ENCODE measurements around the gene KIF6.

The KIF6 gene

GRCh38 chr6:39576556-39577303 is 148.5 kb downstream of the KIF6 start:
- Mint-ChIP-seq H3K36me3 (no peaks in the 10 kb centered on the region), H3K27ac (no peak overlapping the region), H3K4me3 (no peak overlapping the region), H3K27me3 (no peaks in the 10 kb centered on the region), H3K4me1 (no peaks in the 10 kb centered on the region), H3K9me3 (peaks cover 2% of the 10 kb centered on the region)
- DNase-seq (ENCODE audit: low spot score in 2 of 2): no peak
- ATAC-seq (ENCODE audit: low read depth): no peak

- H3K4me3 Mint-ChIP-seq: no peak overlapping the region
- H3K4me1 Mint-ChIP-seq: no peaks in the 10 kb centered on the region
- DNase-seq (ENCODE audit: low spot score in 2 of 2) (no peak), ATAC-seq (ENCODE audit: low read depth) (no peak)
- no peaks in the 10 kb centered on the region for H3K36me3 Mint-ChIP-seq
- H3K27ac Mint-ChIP-seq: no peak overlapping the region
- no peaks in the 10 kb centered on the region for H3K27me3 Mint-ChIP-seq
- peaks cover 2% of the 10 kb centered on the region for H3K9me3 Mint-ChIP-seq
Observed at GRCh38 chr6:39574991-39575390, 150.2 kb downstream of the KIF6 start.

GRCh38 chr6:39573541-39573940 is 151.7 kb downstream of the KIF6 start:
- no peaks in the 10 kb centered on the region for H3K36me3 Mint-ChIP-seq
- peaks cover 2% of the 10 kb centered on the region for H3K9me3 Mint-ChIP-seq
- DNase-seq (ENCODE audit: low spot score in 2 of 2): no peak

GRCh38 chr6:39572661-39573340 is 152.4 kb downstream of the KIF6 start:
- H3K9me3 Mint-ChIP-seq: peaks cover 2% of the 10 kb centered on the region

More at GRCh38 chr6:39573541-39573940, 151.7 kb downstream of the KIF6 start:
- H3K4me3 Mint-ChIP-seq: no peak overlapping the region
- no peaks in the 10 kb centered on the region for H3K4me1 Mint-ChIP-seq
- ATAC-seq (ENCODE audit: low read depth): no peak
- H3K27me3 Mint-ChIP-seq: no peaks in the 10 kb centered on the region
- H3K27ac Mint-ChIP-seq: no peak overlapping the region

GRCh38 chr6:39568896-39569295 is 156.3 kb downstream of the KIF6 start:
- no peaks in the 10 kb centered on the region for H3K9me3 Mint-ChIP-seq
- no peak for ATAC-seq (ENCODE audit: low read depth)
- DNase-seq (ENCODE audit: low spot score in 2 of 2): no peak
- H3K27me3 Mint-ChIP-seq: no peaks in the 10 kb centered on the region
- no peaks in the 10 kb centered on the region for H3K36me3 Mint-ChIP-seq
- no peaks in the 10 kb centered on the region for H3K4me1 Mint-ChIP-seq
- H3K4me3 Mint-ChIP-seq: no peak overlapping the region
- no peak overlapping the region for H3K27ac Mint-ChIP-seq

More at GRCh38 chr6:39572661-39573340, 152.4 kb downstream of the KIF6 start:
- no peak overlapping the region for H3K27ac Mint-ChIP-seq
- H3K4me3 Mint-ChIP-seq: no peak overlapping the region
- H3K36me3 Mint-ChIP-seq: no peaks in the 10 kb centered on the region
- DNase-seq (ENCODE audit: low spot score in 2 of 2) (no peak), ATAC-seq (ENCODE audit: low read depth) (no peak)
- no peaks in the 10 kb centered on the region for H3K4me1 Mint-ChIP-seq
- no peaks in the 10 kb centered on the region for H3K27me3 Mint-ChIP-seq

- H3K36me3 Mint-ChIP-seq: no peaks in the 10 kb centered on the region
Observed at GRCh38 chr6:39567091-39567490, 158.1 kb downstream of the KIF6 start.

GRCh38 chr6:39566456-39566855 is 158.8 kb downstream of the KIF6 start:
- H3K27me3 Mint-ChIP-seq: no peaks in the 10 kb centered on the region
- no peaks in the 10 kb centered on the region for H3K4me1 Mint-ChIP-seq
- no peak overlapping the region for H3K4me3 Mint-ChIP-seq
- ATAC-seq (ENCODE audit: low read depth) (no peak), DNase-seq (ENCODE audit: low spot score in 2 of 2) (no peak)
- H3K27ac Mint-ChIP-seq: no peak overlapping the region
- no peaks in the 10 kb centered on the region for H3K9me3 Mint-ChIP-seq
- H3K36me3 Mint-ChIP-seq: no peaks in the 10 kb centered on the region

More at GRCh38 chr6:39567091-39567490, 158.1 kb downstream of the KIF6 start:
- H3K27me3 Mint-ChIP-seq: no peaks in the 10 kb centered on the region
- no peaks in the 10 kb centered on the region for H3K4me1 Mint-ChIP-seq
- no peaks in the 10 kb centered on the region for H3K9me3 Mint-ChIP-seq
- no peak overlapping the region for H3K27ac Mint-ChIP-seq
- no peak for ATAC-seq (ENCODE audit: low read depth)
- DNase-seq (ENCODE audit: low spot score in 2 of 2): no peak
- H3K4me3 Mint-ChIP-seq: no peak overlapping the region

- Mint-ChIP-seq H3K4me3 (no peak overlapping the region), H3K27ac (no peak overlapping the region), H3K4me1 (no peaks in the 10 kb centered on the region), H3K27me3 (peaks cover under 1% of the 10 kb centered on the region), H3K9me3 (no peaks in the 10 kb centered on the region), H3K36me3 (no peaks in the 10 kb centered on the region)
- ATAC-seq (ENCODE audit: low read depth): no peak
- DNase-seq (ENCODE audit: low spot score in 2 of 2): no peak
Observed at GRCh38 chr6:39565956-39566355, 159.3 kb downstream of the KIF6 start.

GRCh38 chr6:39563566-39564311 is 161.5 kb downstream of the KIF6 start:
- no peak for ATAC-seq (ENCODE audit: low read depth)
- peaks cover 2% of the 10 kb centered on the region for H3K27me3 Mint-ChIP-seq
- H3K36me3 Mint-ChIP-seq: no peaks in the 10 kb centered on the region
- no peak overlapping the region for H3K4me3 Mint-ChIP-seq
- H3K4me1 Mint-ChIP-seq: no peaks in the 10 kb centered on the region
- no peaks in the 10 kb centered on the region for H3K9me3 Mint-ChIP-seq
- DNase-seq (ENCODE audit: low spot score in 2 of 2): no peak
- H3K27ac Mint-ChIP-seq: no peak overlapping the region

GRCh38 chr6:39561536-39562266 is 163.5 kb downstream of the KIF6 start:
- no peaks in the 10 kb centered on the region for H3K9me3 Mint-ChIP-seq
- H3K36me3 Mint-ChIP-seq: no peaks in the 10 kb centered on the region
- peaks cover 2% of the 10 kb centered on the region for H3K27me3 Mint-ChIP-seq
- H3K27ac Mint-ChIP-seq: no peak overlapping the region
- H3K4me3 Mint-ChIP-seq: no peak overlapping the region
- ATAC-seq (ENCODE audit: low read depth) (no peak), DNase-seq (ENCODE audit: low spot score in 2 of 2) (no peak)
- H3K4me1 Mint-ChIP-seq: no peaks in the 10 kb centered on the region

- peaks cover 5% of the 10 kb centered on the region for H3K27me3 Mint-ChIP-seq
- no peak overlapping the region for H3K4me3 Mint-ChIP-seq
- H3K9me3 Mint-ChIP-seq: no peaks in the 10 kb centered on the region
- H3K27ac Mint-ChIP-seq: no peak overlapping the region
- no peaks in the 10 kb centered on the region for H3K36me3 Mint-ChIP-seq
- ATAC-seq (ENCODE audit: low read depth) (no peak), DNase-seq (ENCODE audit: low spot score in 2 of 2) (no peak)
- no peaks in the 10 kb centered on the region for H3K4me1 Mint-ChIP-seq
Observed at GRCh38 chr6:39560915-39561314, 164.3 kb downstream of the KIF6 start.

GRCh38 chr6:39558591-39559190 is 166.5 kb downstream of the KIF6 start:
- no peak for DNase-seq (ENCODE audit: low spot score in 2 of 2)
- H3K36me3 Mint-ChIP-seq: no peaks in the 10 kb centered on the region
- H3K4me1 Mint-ChIP-seq: no peaks in the 10 kb centered on the region
- H3K9me3 Mint-ChIP-seq: no peaks in the 10 kb centered on the region
- H3K27me3 Mint-ChIP-seq: peaks cover 10% of the 10 kb centered on the region
- no peak overlapping the region for H3K27ac Mint-ChIP-seq
- ATAC-seq (ENCODE audit: low read depth): no peak
- H3K4me3 Mint-ChIP-seq: no peak overlapping the region

- Mint-ChIP-seq H3K27ac (no peak overlapping the region), H3K27me3 (peaks cover 10% of the 10 kb centered on the region), H3K4me3 (no peak overlapping the region), H3K9me3 (no peaks in the 10 kb centered on the region), H3K4me1 (no peaks in the 10 kb centered on the region), H3K36me3 (no peaks in the 10 kb centered on the region)
- no peak for ATAC-seq (ENCODE audit: low read depth)
- no peak for DNase-seq (ENCODE audit: low spot score in 2 of 2)
Observed at GRCh38 chr6:39558079-39558478, 167.1 kb downstream of the KIF6 start.
